Stimulated activated CD4-positive, alpha-beta T cell treated with anti-CD3 and anti-CD28 coated beads, Interleukin-4, amount 100 ng/mL, for 24 hours (primary cell): ENCODE measurements around the gene SYNDIG1L.
"Not testable (repeated sequence)": the region's sequence is repeated elsewhere in the genome, so short reads cannot be mapped to it uniquely, and the experiment has no call there.

Experiments
- DNase-seq: peaks from one replicate; pipeline ENCODE4 v3.0.0-alpha.2; 2020

The SYNDIG1L gene

GRCh38 chr14:74401504-74402241 is 24.3 kb downstream of the SYNDIG1L start:
- DNase-seq = peak; percentile 60

DNA sequence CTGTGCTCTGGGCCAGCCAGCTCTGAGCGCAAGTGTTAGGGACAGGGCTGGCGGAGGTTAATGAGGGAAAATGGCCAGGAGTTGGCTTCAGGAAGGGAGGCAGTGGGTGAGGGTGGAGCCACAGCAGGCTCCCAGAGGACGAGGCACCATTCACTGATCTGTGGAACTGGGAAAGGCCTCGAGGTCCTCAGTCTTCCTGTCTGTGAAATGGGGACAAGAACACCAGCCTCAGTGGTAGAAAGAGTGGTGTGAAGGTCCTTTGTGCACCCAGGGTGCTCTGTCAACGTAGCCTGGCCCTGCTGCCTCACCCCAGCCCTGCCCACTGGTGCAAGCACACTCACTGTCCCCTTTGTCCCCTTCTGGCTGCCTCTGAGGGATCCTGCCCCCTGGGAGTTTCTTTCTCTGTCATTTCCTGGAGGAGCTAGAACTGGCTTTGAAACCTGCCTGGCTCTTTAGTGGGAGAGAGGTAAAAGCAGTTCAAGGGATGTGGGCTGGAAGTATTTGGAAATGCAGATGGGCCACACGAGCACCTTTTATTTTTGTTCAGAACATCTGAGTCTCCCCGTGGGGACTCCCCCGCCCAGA is 25.0 kb downstream of the SYNDIG1L start:
- DNase-seq = no peak

- DNase-seq = no peak
These were observed 25.9 kb downstream of the SYNDIG1L start for GRCh38 chr14:74400031-74400685.

- DNase-seq = no peak
These were observed 30.9 kb downstream of the SYNDIG1L start for GRCh38 chr14:74395094-74395493.

GRCh38 chr14:74394549-74394948 is 31.5 kb downstream of the SYNDIG1L start:
- DNase-seq = no peak

GRCh38 chr14:74392616-74393570 is 33.1 kb downstream of the SYNDIG1L start:
- DNase-seq = no peak

DNA sequence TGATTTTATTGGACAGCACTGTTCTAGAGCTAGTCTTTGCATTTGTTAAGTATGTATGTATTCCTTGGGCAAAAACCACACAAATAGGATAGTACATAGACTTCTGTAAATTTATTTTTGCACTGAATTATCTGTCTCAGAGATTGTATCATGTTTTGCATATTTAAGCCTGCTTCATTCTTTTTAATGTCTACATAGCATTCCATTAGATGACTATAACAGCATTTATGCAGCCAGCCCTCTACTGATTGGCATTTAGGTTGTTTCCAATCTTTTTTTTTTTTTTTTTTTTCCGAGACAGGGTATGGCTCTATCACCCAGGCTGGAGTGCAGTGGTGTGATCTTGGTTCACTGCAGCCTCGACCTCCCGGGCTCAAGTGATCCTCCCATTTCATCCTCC is 34.5 kb downstream of the SYNDIG1L start:
- no peak for DNase-seq

DNA sequence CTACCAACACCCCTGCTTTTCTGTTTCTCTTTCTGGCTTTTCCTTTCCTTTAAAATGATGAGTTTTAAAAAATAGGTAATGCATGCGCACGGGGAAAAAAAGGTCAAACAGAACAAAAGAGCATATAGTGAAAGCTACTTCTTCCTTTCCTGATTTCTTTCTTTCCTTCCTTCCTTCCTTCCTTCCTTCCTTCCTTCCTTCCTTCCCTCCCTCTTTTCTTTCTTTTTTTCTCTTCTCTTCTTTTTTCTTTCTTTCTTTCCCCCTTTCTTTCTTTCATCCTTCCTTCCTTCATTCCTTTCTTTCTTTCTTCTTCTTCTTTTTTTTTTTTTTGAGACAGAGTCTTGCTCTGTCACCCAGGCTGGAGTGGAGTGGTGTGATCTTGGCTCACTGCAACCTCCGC is 35.5 kb downstream of the SYNDIG1L start:
- not testable (repeated sequence) for DNase-seq

DNA sequence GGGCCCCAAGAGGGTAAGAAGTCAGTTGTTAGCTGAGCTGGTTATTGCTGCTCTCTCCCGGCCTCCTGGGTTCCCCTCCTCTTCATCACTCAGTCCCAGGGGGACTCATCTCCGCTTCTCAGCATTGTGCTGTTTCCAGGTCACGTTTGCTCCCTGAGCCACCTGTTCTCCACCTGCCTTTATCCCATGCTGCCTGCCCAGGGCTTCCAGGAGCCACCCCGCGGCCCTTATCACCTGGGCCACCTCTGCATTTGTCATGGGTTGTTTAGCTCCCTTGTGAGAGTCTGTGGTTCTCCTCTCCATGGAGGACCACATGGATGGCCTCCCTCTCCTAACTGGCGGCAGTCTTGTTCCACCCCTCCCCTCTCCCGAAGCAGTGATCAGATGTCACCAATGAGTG is 36.0 kb downstream of the SYNDIG1L start:
- DNase-seq = no peak

DNA sequence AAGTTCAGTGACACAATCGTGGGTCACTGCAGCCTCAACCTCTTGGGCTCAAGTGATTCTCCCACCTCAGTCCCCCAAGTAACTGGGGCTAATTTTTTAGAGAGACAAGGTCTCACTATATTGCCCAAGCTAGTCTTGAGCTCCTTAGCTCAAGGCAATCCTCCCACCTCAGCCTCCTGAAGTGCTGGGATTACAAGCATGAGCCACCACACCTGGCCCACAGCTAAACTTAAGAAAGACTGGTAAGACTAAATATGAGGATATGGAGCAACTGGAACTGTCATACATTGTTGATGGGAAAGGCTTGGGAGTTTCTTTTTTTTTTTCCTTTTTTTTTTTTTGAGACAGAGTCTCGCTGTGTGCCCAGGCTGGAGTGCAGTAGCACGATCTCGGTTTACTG is 43.8 kb downstream of the SYNDIG1L start:
- no peak for DNase-seq

DNA sequence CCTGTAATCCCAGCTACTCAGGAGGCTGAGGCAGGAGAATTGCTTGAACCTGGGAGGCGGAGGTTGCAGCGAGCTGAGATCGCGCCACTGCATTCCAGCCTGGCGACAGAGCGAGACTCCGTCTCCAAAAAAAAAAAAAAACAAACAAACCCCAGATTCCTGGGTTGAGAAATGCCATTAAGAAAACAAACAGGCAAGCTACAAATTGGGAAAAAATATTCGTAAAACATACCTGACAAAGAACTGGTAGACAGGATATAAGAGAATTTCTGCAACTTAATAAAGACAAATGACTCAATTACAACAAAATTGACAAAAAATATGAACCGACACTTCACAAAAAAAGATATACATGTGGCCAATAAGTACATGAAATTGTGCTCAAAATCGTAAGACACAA is 44.4 kb downstream of the SYNDIG1L start:
- not testable (repeated sequence) for DNase-seq

GRCh38 chr14:74380845-74381244 is 45.2 kb downstream of the SYNDIG1L start:
- DNase-seq = no peak

DNA sequence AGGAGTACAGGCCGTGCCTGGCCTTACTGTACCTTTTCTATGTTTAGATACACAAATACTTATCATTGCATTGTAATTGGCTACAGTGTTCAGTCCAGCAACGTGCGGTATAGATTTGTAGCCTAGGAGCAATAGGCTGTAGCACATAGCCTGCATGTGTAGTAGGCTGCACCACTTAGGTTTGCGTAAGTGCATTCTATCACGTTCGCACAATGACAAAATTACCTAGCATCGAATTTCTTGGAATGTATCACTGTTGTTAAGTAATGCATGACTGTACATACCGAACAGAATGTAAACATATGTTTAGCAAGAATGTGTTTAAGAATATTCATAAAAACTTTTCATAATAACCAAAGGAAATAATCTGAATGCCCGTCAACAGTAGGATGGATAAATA is 45.8 kb downstream of the SYNDIG1L start:
- no peak for DNase-seq

DNA sequence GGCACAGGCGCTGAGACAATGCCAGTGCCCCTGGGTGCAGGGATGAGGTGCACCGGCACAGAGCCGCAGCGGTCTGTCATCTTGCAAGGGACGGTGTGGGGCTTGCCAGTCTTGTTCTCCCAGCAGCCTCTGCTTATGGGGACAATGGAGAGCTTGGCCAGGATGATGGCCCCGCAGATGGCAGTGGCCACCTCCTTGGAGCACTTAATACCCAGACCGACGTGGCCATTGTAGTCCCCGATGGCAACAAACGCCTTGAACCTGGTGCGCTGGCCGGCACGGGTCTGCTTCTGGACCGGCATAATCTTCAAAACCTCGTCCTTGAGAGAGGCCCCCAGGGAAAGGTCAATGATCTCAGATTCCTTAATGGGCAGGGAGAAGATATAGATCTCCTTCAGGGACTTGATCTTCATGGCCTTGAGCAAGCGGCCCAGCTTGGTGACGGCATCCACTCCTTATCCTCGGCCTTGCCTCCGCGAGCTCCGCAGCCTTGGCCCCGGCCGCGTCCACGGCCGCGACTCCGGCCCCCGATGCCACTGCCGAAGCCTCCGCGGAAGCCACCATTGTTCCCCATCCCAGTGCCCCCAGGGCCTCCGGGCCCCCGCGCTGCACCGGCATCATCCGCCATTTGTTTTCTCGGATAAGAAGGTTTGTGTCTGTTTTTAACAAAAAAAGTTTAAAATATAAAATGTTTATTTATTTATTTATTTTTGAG is 47.9 kb downstream of the SYNDIG1L start:
- DNase-seq = no peak

DNA sequence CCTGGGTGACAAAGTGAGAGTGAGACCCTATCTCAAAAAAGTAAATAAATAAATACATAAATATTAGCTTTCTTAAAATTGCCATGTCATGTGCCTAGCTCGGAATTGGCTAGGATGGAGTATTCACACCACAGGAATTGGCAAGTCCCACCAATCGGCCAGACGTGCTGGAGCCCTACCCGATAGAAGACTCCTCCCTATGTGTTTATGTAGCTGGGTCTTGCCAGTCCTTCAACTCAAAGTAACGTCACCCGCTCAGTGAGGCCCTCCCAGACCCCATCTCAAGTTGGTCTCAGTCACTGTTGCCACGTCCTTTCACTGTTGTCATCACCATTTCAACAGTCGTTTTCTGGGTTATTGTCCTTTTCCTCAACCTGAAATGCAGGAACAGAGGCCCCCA is 57.6 kb downstream of the SYNDIG1L start:
- DNase-seq = no peak

DNA sequence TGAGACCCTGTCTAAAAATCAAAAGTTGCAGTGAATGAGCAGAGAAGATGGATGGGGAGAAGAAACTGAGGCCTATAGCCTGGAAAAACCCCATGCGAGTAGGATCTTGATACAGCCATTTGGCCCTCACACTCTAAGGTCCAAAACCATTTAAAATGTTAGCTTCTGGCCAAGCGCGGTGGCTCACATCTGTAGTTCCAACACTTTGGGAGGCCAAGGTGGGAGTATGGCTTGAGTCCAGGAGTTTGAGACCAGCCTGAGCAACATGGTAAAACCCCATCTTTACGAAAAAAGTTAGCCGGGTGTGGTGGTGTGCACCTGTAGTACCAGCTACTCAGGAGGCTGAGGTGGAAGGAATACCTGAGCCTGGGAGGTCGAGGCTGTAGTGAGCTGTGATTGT is 58.0 kb downstream of the SYNDIG1L start:
- DNase-seq = no peak

- no peak for DNase-seq
These were observed 61.6 kb downstream of the SYNDIG1L start for GRCh38 chr14:74364271-74364880.

DNA sequence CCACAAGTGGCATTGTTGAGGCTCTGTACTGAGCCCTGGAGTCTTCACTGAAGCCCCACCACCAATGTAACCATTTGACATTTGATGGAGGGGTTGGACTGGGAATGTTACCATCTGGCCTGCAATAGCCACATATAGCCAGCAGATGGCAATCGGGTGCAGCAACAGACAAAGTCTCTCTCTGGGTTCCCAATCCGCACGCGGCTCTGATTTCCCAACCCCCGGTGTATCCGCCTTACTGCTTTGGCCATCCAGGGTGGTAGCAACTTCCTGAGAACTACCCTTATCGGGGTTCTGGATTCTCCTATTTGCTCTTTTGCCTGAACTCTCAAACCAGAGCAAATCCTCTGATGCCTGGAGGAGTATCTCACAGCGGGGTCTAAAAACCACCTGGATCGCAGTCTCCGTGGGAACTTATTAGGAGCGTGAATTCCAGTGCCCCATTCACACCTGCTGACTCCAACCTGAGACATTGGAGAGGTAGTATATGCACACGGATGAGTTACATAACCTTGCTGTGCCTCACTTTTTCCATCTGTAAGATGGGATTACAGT is 63.6 kb downstream of the SYNDIG1L start:
- peak; percentile 73 for DNase-seq

DNA sequence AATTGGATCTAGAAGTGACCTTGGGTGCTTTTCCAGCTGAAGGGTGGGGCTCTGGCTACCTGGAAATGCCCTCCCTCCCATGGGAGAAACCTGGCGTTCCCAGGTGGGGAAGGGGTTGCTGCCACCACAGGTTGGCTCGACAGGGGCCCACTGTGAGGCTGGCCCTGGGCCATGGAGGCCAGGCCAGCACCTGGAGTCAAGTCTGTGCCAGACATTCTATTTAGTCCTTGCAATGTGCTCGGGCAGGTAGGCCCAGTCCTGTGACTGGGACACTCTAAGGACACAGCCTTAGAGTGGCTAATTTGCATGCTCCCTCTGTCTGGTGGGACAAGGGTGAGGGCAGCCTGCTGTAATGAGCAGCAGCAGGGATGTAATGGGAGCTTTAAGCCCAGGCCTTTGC is 65.8 kb downstream of the SYNDIG1L start:
- no peak for DNase-seq

DNA sequence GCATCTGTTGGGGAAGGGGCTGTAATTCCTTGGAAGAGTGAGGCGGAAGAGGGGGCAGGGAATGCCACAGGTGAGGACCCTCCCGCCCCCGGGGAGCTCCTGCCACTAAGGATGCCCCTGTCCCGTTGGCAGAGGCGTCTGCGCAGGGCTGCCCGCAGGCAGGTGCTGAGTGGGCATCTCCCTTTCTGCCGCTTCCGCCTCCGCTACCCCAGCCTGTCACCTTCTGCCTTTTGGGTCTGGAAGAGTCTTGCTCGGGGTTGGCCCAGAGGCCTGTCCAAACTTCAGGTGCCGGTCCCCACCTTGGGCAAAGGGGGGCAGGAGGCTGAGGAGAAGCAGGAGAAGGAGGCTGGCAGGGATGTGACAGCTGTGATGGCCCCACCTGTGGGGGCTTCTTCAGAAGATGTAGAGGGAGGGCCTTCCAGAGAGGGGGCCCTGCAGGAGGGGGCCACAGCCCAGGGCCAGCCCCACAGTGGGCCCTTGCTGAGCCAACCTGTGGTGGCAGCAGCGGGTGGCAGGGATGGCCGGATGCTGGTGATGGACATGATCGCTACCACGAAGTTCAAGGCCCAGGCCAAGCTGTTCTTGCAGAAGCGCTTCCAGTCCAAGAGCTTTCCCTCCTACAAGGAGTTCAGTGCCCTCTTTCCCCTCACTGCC is 67.7 kb downstream of the SYNDIG1L start:
- no peak for DNase-seq

DNA sequence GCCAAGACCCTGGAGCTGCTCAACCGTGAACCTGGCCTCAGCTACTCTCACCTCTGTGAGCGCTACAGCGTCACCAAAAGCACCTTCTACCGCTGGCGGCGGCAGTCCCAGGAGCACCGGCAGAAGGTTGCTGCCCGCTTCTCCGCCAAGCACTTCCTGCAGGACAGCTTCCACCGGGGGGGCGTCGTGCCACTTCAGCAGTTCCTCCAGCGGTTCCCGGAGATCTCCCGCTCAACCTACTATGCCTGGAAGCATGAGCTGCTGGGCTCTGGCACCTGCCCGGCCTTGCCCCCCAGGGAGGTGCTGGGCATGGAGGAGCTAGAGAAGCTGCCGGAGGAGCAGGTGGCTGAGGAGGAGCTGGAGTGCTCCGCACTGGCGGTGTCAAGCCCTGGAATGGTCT is 68.4 kb downstream of the SYNDIG1L start:
- DNase-seq = no peak
